ENCODE measurements around the gene GUCY1A1. TPM values are rescaled to one million over a fixed set of nuclear protein-coding genes. Genes with fewer than 3 reads are reported as not detected.

Gene GUCY1A1
- total RNA-seq, 1 donor from 2014 or later = 49.1 TPM

DNA sequence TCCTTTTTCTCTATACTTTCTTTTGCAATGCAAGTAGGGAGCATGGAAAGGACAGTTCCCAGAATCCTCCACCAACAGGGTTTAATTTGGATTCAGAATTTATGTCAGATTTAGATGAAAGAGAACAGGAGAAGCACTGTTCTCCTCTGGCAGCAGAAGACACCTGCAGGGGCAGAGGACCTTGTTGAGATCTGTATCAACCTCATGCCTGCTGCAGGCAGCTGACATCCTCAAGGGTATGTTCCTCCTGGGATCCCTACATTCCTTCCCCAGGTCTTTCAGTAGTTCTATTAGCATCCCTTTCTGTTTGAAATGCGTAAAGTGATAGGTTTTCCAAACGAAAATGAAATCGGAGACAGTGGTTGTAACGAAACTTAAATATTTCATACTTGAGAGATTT is 10.6 kb upstream of the GUCY1A1 start:
- Mint-ChIP-seq H3K36me3 (peaks cover 5% of the 10 kb centered on the region), H3K4me3 (no peak overlapping the region), H3K27me3 (ENCODE audit: low read depth) (no peaks in the 10 kb centered on the region), H3K4me1 (peaks cover 15% of the 10 kb centered on the region), H3K27ac (no peak overlapping the region), H3K9me3 (peaks cover 29% of the 10 kb centered on the region)
- no peak for DNase-seq (ENCODE audit: low spot score in 2 of 2, unreplicated experiment in 2 of 2)
- TF ChIP-seq, protein P1, sequence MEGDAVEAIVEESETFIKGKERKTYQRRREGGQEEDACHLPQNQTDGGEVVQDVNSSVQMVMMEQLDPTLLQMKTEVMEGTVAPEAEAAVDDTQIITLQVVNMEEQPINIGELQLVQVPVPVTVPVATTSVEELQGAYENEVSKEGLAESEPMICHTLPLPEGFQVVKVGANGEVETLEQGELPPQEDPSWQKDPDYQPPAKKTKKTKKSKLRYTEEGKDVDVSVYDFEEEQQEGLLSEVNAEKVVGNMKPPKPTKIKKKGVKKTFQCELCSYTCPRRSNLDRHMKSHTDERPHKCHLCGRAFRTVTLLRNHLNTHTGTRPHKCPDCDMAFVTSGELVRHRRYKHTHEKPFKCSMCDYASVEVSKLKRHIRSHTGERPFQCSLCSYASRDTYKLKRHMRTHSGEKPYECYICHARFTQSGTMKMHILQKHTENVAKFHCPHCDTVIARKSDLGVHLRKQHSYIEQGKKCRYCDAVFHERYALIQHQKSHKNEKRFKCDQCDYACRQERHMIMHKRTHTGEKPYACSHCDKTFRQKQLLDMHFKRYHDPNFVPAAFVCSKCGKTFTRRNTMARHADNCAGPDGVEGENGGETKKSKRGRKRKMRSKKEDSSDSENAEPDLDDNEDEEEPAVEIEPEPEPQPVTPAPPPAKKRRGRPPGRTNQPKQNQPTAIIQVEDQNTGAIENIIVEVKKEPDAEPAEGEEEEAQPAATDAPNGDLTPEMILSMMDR (IDR thresholded peaks at IDR 0.05; ENCODE audit: unreplicated experiment) = no peak

DNA sequence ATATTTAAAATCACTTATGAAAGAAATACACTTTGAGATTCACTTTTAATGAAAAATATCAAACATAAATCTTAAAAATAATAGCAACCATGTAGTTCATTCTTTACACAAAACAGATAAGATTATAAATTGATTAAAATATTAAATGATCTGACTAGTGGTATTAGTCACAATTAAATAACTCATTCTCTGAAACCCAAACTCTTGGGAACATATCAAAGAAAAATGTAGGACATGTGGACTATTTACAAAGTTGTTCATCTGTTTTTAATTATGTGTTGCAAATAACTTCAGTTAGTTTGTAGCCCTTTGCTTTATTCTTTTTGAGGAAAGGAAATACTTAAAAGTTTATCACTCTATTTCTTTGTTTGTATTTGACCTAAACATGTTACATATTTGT is 9.5 kb upstream of the GUCY1A1 start:
- TF ChIP-seq, protein P1 (IDR thresholded peaks at IDR 0.05; ENCODE audit: unreplicated experiment) = no peak
- peaks cover 27% of the 10 kb centered on the region for H3K9me3 Mint-ChIP-seq
- no peak for DNase-seq (ENCODE audit: low spot score in 2 of 2, unreplicated experiment in 2 of 2)
- H3K36me3 Mint-ChIP-seq = peaks cover 5% of the 10 kb centered on the region
- no peaks in the 10 kb centered on the region for H3K27me3 Mint-ChIP-seq (ENCODE audit: low read depth)
- H3K27ac Mint-ChIP-seq = no peak overlapping the region
- H3K4me3 Mint-ChIP-seq = no peak overlapping the region
- H3K4me1 Mint-ChIP-seq = peaks cover 15% of the 10 kb centered on the region

DNA sequence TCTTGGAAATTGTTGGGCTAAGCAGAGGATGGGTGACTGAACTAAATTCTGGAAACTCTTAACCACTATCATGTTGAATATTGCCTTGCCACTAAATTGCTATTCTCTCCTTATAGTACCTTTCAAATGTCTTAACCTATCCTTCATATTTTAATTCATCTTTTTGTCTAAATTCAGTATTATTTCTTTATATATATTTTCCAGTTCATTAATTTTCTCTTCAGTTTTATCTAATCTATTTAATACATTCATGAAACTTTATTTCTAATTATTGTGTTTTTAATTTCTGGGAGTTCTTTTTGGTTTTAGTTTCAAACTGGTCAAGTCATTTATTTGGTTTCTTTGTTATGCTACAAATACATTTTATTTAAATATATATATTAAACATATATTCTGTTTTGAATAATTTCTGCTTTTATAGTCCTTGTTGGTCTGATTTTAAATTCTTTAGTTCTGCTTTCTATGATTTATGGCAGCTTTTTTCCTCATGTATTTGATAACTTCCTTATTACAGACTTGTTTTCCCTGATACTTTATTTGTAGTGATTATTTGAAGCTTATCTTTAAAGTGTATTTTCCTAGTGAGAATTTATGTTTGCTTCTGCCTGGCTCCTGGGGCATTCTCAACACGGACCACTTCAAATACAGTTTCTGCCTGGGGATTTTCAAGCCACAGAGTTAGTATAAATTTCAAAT is 8.5 kb upstream of the GUCY1A1 start:
- no peaks in the 10 kb centered on the region for H3K27me3 Mint-ChIP-seq (ENCODE audit: low read depth)
- H3K36me3 Mint-ChIP-seq = peaks cover 5% of the 10 kb centered on the region
- peaks cover 14% of the 10 kb centered on the region for H3K4me1 Mint-ChIP-seq
- TF ChIP-seq, protein P1 (IDR thresholded peaks at IDR 0.05; ENCODE audit: unreplicated experiment) = no peak
- no peak overlapping the region for H3K27ac Mint-ChIP-seq
- DNase-seq (ENCODE audit: low spot score in 2 of 2, unreplicated experiment in 2 of 2) = no peak
- peaks cover 27% of the 10 kb centered on the region for H3K9me3 Mint-ChIP-seq
- no peak overlapping the region for H3K4me3 Mint-ChIP-seq

DNA sequence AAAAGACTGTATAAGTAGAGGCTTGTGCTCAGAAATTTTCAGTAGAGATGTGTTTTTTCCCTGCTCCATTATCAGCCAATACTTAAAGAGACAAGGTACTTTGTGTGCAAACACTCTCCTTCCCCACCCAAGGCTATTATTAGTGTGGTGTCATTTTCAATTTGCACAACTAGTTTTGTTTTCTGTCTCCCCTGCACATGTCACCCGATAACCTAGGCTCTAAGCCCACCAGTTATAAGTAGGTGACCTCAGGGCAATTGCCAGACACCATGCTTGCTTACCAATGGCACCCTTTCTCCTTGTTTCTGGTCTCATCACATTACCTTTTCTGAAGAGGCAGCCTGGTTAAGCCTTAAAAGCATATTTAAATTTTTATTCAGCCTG is 8.0 kb upstream of the GUCY1A1 start:
- H3K27ac Mint-ChIP-seq = no peak overlapping the region
- DNase-seq (ENCODE audit: low spot score in 2 of 2, unreplicated experiment in 2 of 2) = no peak
- no peak overlapping the region for H3K4me3 Mint-ChIP-seq
- H3K9me3 Mint-ChIP-seq = peaks cover 27% of the 10 kb centered on the region
- peaks cover 14% of the 10 kb centered on the region for H3K4me1 Mint-ChIP-seq
- TF ChIP-seq, protein P1 (IDR thresholded peaks at IDR 0.05; ENCODE audit: unreplicated experiment) = no peak
- H3K27me3 Mint-ChIP-seq (ENCODE audit: low read depth) = no peaks in the 10 kb centered on the region
- peaks cover 5% of the 10 kb centered on the region for H3K36me3 Mint-ChIP-seq

DNA sequence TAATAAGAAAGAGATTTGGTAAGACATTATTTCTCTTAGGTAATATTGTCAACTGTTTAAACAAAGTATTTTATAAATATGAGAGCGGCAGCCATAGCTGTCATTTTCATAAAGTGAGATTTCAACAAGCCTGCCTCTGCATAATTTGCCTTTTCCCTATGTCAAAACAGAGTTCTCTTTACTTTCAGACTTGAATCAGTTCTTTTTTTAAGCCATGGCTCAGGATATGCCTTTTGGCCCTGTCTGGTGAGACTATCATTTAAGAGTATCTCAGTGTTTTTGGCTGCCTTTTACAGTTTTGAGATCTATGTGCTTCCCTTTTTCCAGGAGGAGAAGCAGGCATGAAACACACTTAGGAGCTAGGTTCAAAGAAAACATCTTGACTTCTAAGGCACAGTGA is 7.5 kb upstream of the GUCY1A1 start:
- peaks cover 15% of the 10 kb centered on the region for H3K4me1 Mint-ChIP-seq
- peak overlapping the region; percentile 87 for H3K27ac Mint-ChIP-seq
- no peak for DNase-seq (ENCODE audit: low spot score in 2 of 2, unreplicated experiment in 2 of 2)
- no peak overlapping the region for H3K4me3 Mint-ChIP-seq
- peaks cover 27% of the 10 kb centered on the region for H3K9me3 Mint-ChIP-seq
- H3K27me3 Mint-ChIP-seq (ENCODE audit: low read depth) = no peaks in the 10 kb centered on the region
- H3K36me3 Mint-ChIP-seq = peaks cover 5% of the 10 kb centered on the region
- TF ChIP-seq, protein P1 (IDR thresholded peaks at IDR 0.05; ENCODE audit: unreplicated experiment) = no peak

Measured in mesothelial cell of epicardium (in vitro differentiated cells).